Astrocyte (in vitro differentiated cells and primary cell): ENCODE results near the gene NT5C3A. TPM values are rescaled to one million over a fixed set of nuclear protein-coding genes. Genes with fewer than 3 reads are reported as not detected.

ENCODE experiments used
- DNase-seq: peaks from one replicate; pipeline ENCODE4 v3.0.0-alpha.2; 2010; ENCODE audit warnings: low read depth
- FAIRE-seq: peaks from 2 replicates; lab custom pipeline; 2011; peaks lifted over from hg19 to GRCh38; lab: Jason Lieb, UNC
- H2AFZ ChIP-seq: 2 replicates; pipeline ENCODE4 v1.6.0; 2012; ENCODE audit warnings: low read depth, low read length, inconsistent platforms
- H3K27ac ChIP-seq: 2 replicates; pipeline ENCODE4 v1.5.1; 2011; ENCODE audit warnings: low read depth, low read length, inconsistent platforms
- H3K27me3 ChIP-seq: 2 replicates; pipeline ENCODE4 v1.6.0; 2011; ENCODE audit warnings: low read length, inconsistent platforms; ENCODE audit not compliant: insufficient read depth
- H3K36me3 ChIP-seq: 2 replicates; pipeline ENCODE4 v1.5.1; 2011; ENCODE audit warnings: low read length, inconsistent platforms; ENCODE audit not compliant: insufficient read depth
- H3K4me1 ChIP-seq: 2 replicates; pipeline ENCODE4 v1.5.1; 2011; ENCODE audit warnings: low read length, inconsistent platforms; ENCODE audit not compliant: insufficient read depth
- H3K4me2 ChIP-seq: 2 replicates; pipeline ENCODE4 v1.6.0; 2012; ENCODE audit warnings: low read length, inconsistent platforms
- H3K4me3 ChIP-seq: 2 replicates; pipeline ENCODE4 v1.5.1; 2011; ENCODE audit warnings: low read depth, mild to moderate bottlenecking, low read length, inconsistent platforms; ENCODE audit not compliant: insufficient read depth
- H3K79me2 ChIP-seq: 2 replicates; pipeline ENCODE4 v1.6.0; 2012; ENCODE audit warnings: mild to moderate bottlenecking, low read length, inconsistent platforms; ENCODE audit not compliant: insufficient read depth
- H3K9ac ChIP-seq: 2 replicates; pipeline ENCODE4 v1.6.0; 2012; ENCODE audit warnings: mild to moderate bottlenecking, low read length, inconsistent platforms
- H3K9me3 ChIP-seq: 2 replicates; pipeline ENCODE4 v1.5.1; 2012; ENCODE audit warnings: low read depth, mild to moderate bottlenecking, low read length, inconsistent platforms; ENCODE audit not compliant: insufficient read depth
- H4K20me1 ChIP-seq: 2 replicates; pipeline ENCODE4 v1.6.0; 2012; ENCODE audit warnings: low read length, inconsistent platforms; ENCODE audit not compliant: insufficient read depth
- H3K27ac Mint-ChIP-seq: one replicate; pipeline ENCODE4 v1.8.0; 2021; ENCODE audit warnings: mild to moderate bottlenecking, mixed read lengths; ENCODE audit not compliant: unreplicated experiment
- H3K27me3 Mint-ChIP-seq: one replicate; pipeline ENCODE4 v1.8.0; 2021; ENCODE audit warnings: low read depth, mixed read lengths; ENCODE audit not compliant: unreplicated experiment
- H3K36me3 Mint-ChIP-seq: one replicate; pipeline ENCODE4 v1.8.0; 2021; ENCODE audit warnings: low read depth, mixed read lengths; ENCODE audit not compliant: unreplicated experiment
- H3K4me1 Mint-ChIP-seq: one replicate; pipeline ENCODE4 v1.8.0; 2021; ENCODE audit warnings: low read depth, mixed read lengths; ENCODE audit not compliant: unreplicated experiment
- H3K4me3 Mint-ChIP-seq: one replicate; pipeline ENCODE4 v1.8.0; 2021; ENCODE audit warnings: mild to moderate bottlenecking, moderate library complexity, mixed read lengths; ENCODE audit not compliant: unreplicated experiment
- H3K9me3 Mint-ChIP-seq: one replicate; pipeline ENCODE4 v1.8.0; 2021; ENCODE audit warnings: mild to moderate bottlenecking, mixed read lengths; ENCODE audit not compliant: unreplicated experiment
- EZH2 ChIP-seq: IDR thresholded peaks from 2 replicates; pipeline ENCODE4 v1.6.1; 2012; ENCODE audit warnings: mild to moderate bottlenecking, low read length, inconsistent platforms; ENCODE audit not compliant: insufficient read depth
- total RNA-seq: library from RNA; stranded (reverse); gene quantifications from 2 replicates; pipeline ENCODE4 v1.2.1, GENCODE V29; 2021
- TF ChIP-seq, protein P1 (sequence below): IDR thresholded peaks from 2 replicates; pipeline ENCODE4 v1.5.1; 2011; ENCODE audit warnings: low read depth, mild to moderate bottlenecking, inconsistent platforms, low read length, moderate library complexity; ENCODE audit not compliant: insufficient read depth

NT5C3A gene
- total RNA-seq, 1 donor from 2014 or later: 24.1 TPM

DNA sequence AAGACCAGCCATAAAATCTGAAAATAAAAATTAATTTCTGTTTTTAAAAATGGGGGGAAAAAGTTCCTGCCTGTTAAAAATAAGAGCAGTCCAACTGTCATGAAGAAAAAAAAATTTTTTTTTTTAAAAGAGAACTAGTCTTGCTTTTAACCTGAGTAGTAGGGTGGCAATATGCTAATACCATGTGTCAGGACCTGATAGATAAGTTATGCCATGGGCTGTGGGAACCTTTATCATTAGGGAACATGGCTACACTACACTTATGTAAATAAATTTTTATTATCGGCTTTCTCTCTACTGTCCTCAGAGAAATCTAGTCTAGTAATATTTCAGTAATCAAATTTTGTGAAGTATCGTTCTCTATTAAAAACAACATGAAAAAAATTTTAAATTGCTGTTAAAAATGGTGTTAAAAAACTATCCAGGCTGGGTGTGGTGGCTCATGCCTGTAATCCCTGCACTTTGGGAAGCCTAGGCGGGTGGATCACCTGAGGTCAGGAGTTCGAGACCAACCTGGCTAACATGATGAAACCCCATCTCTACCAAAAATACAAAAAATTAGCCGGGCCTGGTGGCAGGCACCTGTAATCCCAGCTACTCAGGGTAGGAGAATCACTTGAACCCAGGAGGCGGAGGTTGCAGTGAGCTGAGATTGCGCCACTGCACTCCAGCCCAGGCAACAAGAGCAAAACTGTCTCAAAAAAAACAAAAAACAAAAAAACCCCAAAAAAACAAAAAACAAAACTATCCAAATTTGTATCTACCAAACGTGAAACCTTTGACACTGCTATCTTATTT lies 20.7 kb downstream of the NT5C3A start:
- peaks cover 9% of the 10 kb centered on the region for H4K20me1 ChIP-seq
- peaks cover 95% of the 10 kb centered on the region for H3K79me2 ChIP-seq

GRCh38 chr7:33040803-33041516 lies 21.6 kb downstream of the NT5C3A start:
- Histone ChIP-seq H3K27ac (no peak overlapping the region), H2AFZ (no peak overlapping the region), H3K27me3 (no peaks in the 10 kb centered on the region), H3K9me3 (no peaks in the 10 kb centered on the region), H3K9ac (no peak overlapping the region), H3K4me2 (no peak overlapping the region), H3K4me3 (no peak overlapping the region), H3K79me2 (peaks cover 93% of the 10 kb centered on the region), H3K36me3 (no peaks in the 10 kb centered on the region), H3K4me1 (peaks cover 3% of the 10 kb centered on the region), H4K20me1 (peaks cover 9% of the 10 kb centered on the region)
- no peaks in the 10 kb centered on the region for H3K36me3 Mint-ChIP-seq
- H3K27ac Mint-ChIP-seq: no peak overlapping the region
- H3K4me1 Mint-ChIP-seq: peaks cover 22% of the 10 kb centered on the region
- TF ChIP-seq, protein P1, sequence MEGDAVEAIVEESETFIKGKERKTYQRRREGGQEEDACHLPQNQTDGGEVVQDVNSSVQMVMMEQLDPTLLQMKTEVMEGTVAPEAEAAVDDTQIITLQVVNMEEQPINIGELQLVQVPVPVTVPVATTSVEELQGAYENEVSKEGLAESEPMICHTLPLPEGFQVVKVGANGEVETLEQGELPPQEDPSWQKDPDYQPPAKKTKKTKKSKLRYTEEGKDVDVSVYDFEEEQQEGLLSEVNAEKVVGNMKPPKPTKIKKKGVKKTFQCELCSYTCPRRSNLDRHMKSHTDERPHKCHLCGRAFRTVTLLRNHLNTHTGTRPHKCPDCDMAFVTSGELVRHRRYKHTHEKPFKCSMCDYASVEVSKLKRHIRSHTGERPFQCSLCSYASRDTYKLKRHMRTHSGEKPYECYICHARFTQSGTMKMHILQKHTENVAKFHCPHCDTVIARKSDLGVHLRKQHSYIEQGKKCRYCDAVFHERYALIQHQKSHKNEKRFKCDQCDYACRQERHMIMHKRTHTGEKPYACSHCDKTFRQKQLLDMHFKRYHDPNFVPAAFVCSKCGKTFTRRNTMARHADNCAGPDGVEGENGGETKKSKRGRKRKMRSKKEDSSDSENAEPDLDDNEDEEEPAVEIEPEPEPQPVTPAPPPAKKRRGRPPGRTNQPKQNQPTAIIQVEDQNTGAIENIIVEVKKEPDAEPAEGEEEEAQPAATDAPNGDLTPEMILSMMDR: no peak
- TF ChIP-seq EZH2: no peak
- H3K27me3 Mint-ChIP-seq: no peaks in the 10 kb centered on the region
- DNase-seq (no peak), FAIRE-seq (no peak)
- no peak overlapping the region for H3K4me3 Mint-ChIP-seq
- H3K9me3 Mint-ChIP-seq: no peaks in the 10 kb centered on the region

More for the DNA sequence above, 20.7 kb downstream of the NT5C3A start:
- Histone ChIP-seq H3K9ac (no peak overlapping the region), H3K4me3 (no peak overlapping the region), H3K4me1 (peaks cover 3% of the 10 kb centered on the region), H2AFZ (no peak overlapping the region), H3K27ac (no peak overlapping the region), H3K36me3 (no peaks in the 10 kb centered on the region), H3K9me3 (no peaks in the 10 kb centered on the region), H3K4me2 (no peak overlapping the region), H3K27me3 (no peaks in the 10 kb centered on the region)
- Mint-ChIP-seq H3K27me3 (no peaks in the 10 kb centered on the region), H3K4me3 (no peak overlapping the region), H3K36me3 (no peaks in the 10 kb centered on the region), H3K4me1 (peaks cover 22% of the 10 kb centered on the region), H3K9me3 (no peaks in the 10 kb centered on the region), H3K27ac (no peak overlapping the region)
- TF ChIP-seq, protein P1: no peak
- TF ChIP-seq EZH2: no peak
- no peak for DNase-seq
- FAIRE-seq: no peak
